Left lobe of liver (tissue), 2 donors: Measurements from ENCODE around the gene LHB. TPM values are rescaled to one million over a fixed set of nuclear protein-coding genes. Genes with fewer than 3 reads are reported as not detected.

Experiments
- ATAC-seq: fragments of 200-7000 bp; cut with Tn5 transposase; one replicate; pipeline ENCODE4 v1.9.1; 2020; ENCODE audit warnings: mild to moderate bottlenecking, moderate library complexity
- DNase-seq: peaks from one replicate; pipeline ENCODE4 v3.0.0-alpha.2; 2020; ENCODE audit warnings: low spot score
- total RNA-seq: library from RNA; stranded (reverse); gene quantifications from one replicate; pipeline ENCODE4 v1.2.1, GENCODE V29; 2021
- donor health status: DM: no; HTN: no; CAD: no; lungs with moderate emphysema.
- donor health status: DM: no; HTN: yes; CAD: no.

Gene LHB
- total RNA-seq, 1 donor from 2014 or later = not detected

DNA sequence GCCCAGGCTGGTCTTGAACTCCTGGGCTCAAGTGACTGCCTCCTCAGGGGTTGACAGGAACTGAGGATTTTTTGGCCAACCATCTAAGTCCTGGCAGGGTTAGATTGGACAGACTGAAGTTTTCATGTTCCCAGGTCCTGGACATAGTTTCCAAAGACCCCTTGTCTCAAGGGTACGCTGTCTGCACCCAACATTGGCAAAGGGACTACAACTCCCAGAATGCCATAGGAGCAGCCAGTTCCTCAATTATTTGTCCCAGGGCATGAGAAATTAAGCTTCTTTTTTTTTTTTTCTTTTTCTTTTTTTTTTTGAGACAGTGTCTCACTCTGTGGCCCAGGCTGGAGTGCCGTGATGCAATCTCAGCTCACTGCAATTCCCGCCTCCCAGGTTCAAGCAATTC is 30.7 kb downstream of the LHB start:
- no peak for DNase-seq

DNA sequence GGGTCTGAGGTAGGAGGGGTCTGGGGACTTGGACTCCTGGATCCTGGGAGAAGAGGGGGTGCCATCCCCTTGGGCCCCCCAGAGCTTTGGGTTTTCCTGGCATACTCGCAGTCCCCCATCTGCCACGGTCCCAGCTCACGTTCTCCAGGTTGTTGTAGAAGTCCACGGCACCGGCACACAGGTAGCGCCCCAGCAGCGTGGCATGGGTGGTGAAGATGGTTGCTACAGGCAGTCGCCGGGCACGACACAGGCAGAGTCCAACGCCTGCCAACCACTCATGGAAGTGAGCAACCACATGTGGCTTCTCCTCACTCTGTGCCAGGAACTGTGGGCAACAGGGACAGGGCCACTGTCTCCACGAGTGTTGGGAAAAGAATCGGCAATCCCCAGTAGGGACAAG is 31.2 kb downstream of the LHB start:
- no peak for ATAC-seq
- DNase-seq = no peak

More for the DNA sequence above, 30.7 kb downstream of the LHB start:
- ATAC-seq = no peak

DNA sequence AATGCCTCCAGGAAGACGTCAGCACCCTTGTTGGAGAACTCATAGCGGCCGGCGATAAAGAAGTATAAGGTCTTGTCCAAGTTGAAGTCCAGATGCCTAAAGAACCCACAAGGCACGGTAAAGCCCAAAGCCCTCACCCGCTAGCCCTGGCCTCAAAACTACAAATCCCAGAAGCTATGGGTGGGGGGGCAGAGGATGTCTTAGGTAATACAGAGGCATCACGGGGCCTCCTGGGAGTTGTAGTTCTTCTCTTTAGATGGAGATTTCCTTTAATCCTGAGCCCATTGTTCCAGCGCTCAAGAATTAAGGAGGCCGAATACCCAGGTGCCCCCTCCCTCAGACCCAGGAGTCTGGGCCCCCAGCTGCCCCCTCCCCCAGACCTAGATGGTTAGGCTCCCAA is 34.6 kb downstream of the LHB start:
- ATAC-seq (no peak), DNase-seq (no peak)

DNA sequence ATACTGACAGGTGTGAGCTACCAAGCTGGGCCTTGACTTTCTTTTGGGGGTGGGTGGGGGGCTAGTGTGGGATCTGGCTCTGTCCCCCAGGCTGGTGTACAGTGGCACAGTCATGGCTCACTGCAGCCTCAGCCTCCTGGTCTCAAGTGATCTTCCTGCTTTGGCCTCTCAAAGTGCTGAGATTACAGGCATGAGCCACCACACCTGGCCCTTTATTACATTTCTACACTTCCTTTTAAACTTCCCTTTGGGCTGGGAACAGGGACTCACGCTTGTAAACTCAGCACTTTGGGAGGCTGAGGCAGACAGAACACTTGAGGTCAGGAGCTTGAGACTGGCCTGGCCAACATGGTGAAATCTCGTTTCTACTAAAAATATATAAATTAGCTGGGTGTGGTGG is 39.8 kb downstream of the LHB start:
- ATAC-seq (no peak), DNase-seq (no peak)

DNA sequence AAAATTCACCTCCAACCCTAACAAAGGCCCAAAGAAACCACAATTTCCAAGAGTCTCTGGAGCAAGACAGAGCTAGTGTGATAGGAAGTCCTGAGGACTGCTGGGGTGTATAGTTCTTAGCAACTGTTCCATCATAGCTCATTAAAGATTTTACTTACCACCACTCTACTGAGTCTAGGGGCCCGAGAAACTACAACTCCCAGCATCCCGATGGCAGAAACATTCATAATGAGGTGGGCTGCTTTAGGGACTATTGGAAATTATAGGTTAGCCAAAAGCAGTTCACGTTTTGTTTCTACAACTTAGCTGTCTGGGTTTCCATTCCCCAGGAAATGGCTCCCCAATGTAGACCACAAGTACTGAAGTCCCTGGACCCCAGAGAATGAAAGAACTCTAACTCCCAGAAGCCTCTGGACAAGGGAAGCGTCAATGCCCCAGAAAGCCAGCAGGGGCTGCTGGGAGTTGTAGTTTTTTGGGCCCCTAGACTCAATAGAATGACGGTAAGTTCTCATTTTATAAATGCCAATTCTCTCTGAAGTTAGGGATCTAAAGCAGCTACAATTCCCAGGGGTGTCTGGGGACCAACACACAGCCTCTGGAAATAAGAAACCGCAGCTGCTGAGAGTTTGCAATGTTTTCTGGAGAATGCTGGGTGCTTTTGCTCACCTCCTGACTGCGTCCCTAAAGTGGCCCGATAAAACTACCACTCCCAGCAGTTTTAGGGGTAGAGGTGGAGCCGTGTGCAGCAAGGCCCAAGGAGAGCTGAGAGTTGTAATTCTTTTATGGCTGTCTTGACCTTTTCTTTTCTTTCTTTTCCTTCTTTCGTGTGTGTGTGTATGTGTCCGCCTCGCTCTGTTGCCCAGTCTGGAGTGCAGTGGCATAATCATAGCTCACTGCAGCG is 40.7 kb downstream of the LHB start:
- no peak for DNase-seq
- ATAC-seq = peak; percentile 54

DNA sequence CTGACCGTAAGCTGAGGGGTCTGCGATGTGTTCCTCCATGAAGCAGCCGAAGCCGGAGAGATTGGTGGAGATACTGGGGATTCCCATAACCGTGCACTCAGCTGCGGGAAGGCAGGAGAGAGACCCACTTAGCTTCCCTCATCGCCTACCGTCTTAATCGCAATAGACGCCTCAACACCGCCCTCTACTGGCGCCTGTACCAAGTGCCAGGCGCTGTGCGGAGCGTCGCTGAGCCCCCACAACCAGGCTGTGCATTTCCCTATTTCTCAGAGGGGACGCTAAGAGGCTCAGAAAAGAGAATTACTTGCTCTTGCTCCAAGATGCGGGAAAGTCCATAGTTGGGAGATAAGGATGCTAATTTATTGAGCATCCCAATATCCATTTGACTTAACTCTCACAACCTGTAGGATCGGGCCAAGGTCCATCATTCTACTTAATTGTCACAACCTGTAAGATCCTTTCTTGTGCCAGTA is 45.9 kb downstream of the LHB start:
- ATAC-seq (peak; percentile 38), DNase-seq (peak; percentile 72)

DNA sequence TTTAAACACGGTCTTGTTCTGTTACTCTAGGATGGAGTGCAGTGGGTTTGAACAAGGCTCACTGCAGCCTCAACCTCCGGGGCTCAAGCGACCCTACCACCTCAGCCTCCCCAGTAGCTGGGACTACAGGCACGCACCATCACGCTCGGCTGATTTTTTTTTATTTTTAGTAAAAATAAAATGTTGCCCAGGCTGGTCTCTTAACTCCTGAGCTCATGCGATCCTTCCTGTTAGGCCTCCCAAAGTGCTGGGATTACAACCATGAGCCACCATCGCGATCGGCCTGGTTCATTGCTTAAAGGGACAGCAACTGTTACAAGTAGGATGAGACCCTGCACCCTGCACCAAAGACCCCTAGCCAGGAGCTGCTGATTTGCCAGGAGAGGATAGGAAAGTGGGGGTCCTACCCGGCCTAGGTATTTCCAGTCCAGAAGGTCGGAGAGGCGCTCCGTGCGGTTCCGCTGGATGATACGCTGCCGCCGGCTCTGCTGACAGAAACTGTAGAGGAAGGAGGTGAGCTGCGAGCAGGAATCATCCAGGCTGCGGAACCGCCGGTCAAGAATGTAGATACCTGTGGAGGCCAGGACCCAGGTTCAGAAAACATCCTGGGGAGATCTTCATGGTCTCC is 46.6 kb downstream of the LHB start:
- DNase-seq (no peak), ATAC-seq (no peak)

DNA sequence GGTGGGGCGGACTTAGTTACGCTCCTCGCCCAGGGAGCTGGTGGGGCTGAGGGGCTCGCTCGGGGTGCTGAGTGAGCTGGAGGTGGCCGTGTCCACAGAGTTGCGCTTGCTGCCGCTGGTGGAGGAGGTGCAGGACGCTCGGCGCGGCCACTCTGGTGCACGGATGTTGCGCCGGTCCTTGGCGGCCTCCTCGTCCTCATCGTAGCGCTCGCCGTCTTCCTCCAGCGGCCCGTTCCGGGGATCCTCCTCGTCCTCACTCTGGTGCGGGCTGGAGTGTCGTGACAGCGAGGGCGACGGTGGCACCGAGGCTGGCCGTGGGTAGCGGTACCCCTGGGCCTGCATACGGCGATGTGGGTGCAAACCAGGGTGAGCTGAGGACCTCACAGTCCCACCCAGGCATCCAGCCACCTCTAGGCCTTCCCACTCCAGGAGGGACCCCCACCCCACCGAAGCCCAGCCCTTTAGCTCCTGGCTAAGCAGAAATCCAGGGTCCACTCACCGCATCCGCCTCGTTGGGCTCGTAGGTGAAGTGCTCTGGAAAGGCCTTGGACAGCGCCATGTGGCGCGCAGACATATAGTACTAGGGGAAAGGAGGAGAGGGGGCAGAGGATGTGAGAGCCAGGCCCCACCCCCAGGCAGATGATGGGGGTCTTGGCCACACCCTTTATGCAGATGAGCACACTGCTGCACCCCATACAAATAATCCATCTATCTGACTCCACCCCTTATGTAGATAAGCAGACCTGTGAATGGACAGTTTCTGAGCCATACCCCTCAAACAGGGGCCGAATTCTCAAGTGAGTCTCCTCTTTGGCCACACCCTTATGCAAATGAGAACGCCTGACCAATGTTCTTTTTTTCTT is 47.4 kb downstream of the LHB start:
- DNase-seq (peak; percentile 53), ATAC-seq (no peak)

DNA sequence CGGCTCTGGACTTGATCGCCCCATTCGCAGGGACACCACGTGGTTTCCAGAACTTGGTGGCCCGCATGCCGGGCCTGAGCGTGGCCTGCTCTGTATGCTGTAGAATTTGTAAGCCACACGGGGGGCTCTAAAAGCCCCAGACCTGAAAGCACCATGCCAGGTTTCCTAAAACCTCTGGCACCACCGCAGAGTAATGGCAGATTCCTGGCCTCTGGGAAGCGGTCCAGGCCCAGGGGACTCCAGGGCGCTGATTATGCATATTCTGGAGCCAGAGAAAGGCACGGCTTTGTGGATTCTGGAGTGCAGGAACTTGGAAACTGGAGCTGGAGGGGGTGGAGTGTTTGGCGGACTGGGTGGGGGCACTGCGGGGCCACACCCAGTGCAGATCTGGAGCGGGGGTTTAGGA is 48.1 kb downstream of the LHB start:
- peak; percentile 23 for ATAC-seq
- peak; percentile 78 for DNase-seq

DNA sequence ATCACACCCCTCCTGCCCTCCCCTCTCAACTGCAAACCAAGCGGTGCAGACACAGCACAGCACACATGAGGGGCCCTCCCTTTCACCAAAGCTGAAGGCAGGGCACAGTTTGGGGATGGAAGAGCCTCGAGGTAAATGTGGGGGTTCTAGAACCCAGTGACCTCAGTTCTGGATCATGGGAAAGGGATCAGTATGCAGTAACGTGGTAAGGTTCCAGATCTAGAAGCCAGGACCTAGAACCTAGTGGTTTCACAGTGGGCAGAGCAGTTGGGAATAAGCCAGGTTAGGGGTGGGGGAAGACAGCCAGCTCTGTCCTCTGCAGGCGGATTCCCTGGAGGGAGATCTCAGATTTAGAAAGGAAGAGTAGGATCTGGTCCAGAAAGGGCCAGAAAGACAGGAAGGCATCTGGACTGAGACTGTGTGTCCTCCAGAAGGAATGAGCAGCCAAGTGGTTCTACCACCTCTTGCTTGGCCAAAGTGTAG is 48.7 kb downstream of the LHB start:
- ATAC-seq = peak; percentile 1
- DNase-seq = peak; percentile 59

DNA sequence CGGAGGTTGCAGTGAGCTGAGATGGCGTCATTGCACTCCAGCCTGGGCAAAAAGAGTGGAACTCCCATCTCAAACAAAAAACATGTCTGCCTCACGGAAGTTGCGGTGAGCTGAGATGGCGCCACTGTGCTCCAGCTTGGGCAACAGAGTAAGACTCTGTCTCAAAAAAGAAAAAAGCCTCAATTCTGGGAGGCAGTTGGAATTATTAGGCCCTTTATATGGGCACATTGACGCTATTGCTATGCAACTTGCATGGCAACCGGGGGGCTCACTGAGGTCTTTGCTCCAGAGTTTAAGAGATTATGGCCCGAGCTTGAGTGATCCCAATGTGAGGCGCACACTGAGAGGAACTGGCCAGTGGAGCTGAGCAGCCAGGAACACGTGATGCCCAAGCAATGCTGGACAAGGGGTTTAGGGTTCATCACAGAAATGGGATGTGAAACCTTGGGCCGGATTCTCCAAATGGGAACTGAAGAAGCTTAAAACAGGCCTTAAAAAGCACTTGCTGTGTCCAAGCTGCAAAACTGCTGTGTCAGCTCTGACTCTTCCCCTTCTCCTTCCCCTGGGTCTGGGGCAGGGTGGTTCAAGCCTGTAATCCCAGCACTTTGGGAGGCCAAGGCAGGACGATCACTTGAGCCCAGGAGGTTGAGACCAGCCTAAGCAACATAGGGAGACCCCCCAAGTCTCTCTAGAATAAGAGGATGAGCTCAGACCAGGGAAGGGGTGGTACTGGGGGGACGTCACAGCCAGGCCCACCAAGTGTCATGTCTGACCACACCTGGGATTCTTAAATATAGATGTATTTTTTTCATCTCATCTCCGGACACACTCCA is 49.3 kb downstream of the LHB start:
- DNase-seq = peak; percentile 75
- peak; percentile 19 for ATAC-seq

DNA sequence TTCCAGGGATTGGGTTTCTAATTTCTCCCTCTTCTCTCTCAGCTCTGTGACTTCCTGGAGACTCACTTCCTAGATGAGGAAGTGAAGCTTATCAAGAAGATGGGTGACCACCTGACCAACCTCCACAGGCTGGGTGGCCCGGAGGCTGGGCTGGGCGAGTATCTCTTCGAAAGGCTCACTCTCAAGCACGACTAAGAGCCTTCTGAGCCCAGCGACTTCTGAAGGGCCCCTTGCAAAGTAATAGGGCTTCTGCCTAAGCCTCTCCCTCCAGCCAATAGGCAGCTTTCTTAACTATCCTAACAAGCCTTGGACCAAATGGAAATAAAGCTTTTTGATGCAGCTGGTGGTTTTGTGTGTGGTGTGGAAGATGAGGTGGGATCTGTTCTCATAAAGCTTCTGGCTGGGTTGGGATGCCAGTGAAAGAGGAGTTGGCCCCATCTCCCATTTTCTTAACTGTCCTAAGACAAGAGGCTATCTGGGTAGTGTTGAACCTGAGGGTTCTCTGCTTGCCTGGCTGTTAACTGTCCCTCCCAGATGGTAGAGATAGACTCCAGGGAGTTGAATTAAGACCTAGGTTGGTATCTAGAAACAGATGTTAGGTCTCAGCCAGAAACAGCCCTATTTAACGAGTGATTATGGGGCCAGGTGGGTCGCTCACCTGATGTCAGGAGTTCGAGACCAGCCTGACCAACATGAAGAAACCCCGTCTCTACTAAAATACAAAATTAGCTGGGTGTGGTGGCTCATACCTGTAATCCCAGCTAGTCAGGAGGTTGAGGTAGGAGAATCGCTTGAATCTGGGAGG is 50.1 kb downstream of the LHB start:
- DNase-seq (no peak), ATAC-seq (no peak)

Other genes with a start within 250 kb of the LHB start
- gene BCAT2, start 206.1 kb downstream of the LHB start, total RNA-seq = 21.7 TPM
- 15.7 TPM for gene HSD17B14, start 180.6 kb downstream of the LHB start, total RNA-seq
- gene PLEKHA4, start 148.5 kb downstream of the LHB start, total RNA-seq = 7.6 TPM
- 5.7 TPM for gene PPP1R15A, start 144.7 kb downstream of the LHB start, total RNA-seq
- not detected for gene TULP2, start 118.3 kb downstream of the LHB start, total RNA-seq
- gene NUCB1, start 116.8 kb downstream of the LHB start, total RNA-seq = 300 TPM
- 0.23 TPM for gene DHDH, start 83.4 kb downstream of the LHB start, total RNA-seq
- gene BAX, start 62.2 kb downstream of the LHB start, total RNA-seq = 18.9 TPM
- gene FTL, start 51.8 kb downstream of the LHB start, total RNA-seq = 8,713 TPM
- gene GYS1, start 23.8 kb downstream of the LHB start, total RNA-seq = 13.6 TPM
- 34.3 TPM for gene RUVBL2, start 23.2 kb downstream of the LHB start, total RNA-seq
- not detected for gene CGB3, start 7.2 kb upstream of the LHB start, total RNA-seq
- not detected for gene CGB2, start 14.8 kb upstream of the LHB start, total RNA-seq
- not detected for gene CGB1, start 19.8 kb upstream of the LHB start, total RNA-seq
- not detected for gene CGB5, start 26.8 kb upstream of the LHB start, total RNA-seq
- not detected for gene CGB8, start 32.0 kb upstream of the LHB start, total RNA-seq
- gene CGB7, start 40.7 kb upstream of the LHB start, total RNA-seq = not detected
- not detected for gene NTF4, start 47.7 kb upstream of the LHB start, total RNA-seq
- not detected for gene KCNA7, start 55.6 kb upstream of the LHB start, total RNA-seq
- gene SNRNP70, start 68.4 kb upstream of the LHB start, total RNA-seq = 170 TPM
- 5.5 TPM for gene LIN7B, start 97.3 kb upstream of the LHB start, total RNA-seq
- 2.2 TPM for gene C19orf73, start 102.1 kb upstream of the LHB start, total RNA-seq
- gene PPFIA3, start 102.5 kb upstream of the LHB start, total RNA-seq = 2.3 TPM
- not detected for gene HRC, start 138.3 kb upstream of the LHB start, total RNA-seq
- 15.0 TPM for gene TRPM4, start 140.7 kb upstream of the LHB start, total RNA-seq